ENCODE data around the gene UBTD2.

DNA sequence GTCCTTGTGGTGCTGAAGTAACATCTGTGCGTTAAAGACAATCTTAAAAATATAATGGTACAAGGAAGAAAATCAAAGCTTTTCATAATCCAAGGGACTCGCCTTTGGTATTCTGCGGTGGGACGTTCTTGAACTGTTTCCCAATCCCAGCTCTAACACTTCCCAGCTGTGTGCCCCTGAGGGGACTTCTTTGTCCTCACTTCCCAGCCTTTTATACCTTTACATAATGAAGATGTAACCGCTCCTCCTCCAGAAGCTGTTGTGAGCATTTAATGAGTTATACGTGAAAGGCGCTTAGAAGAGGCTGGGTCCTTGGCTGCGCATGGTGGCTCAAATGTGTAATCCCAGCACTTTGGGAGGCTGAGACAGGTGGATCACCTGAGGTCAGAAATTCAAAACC lies 112.4 kb downstream of the UBTD2 start:
- TF ChIP-seq CTCF (IDR thresholded peaks at IDR 0.05) (no peak), EZH2 (IDR thresholded peaks at IDR 0.05; ENCODE audit: borderline replicate concordance, insufficient read depth, low read depth, low read length, poor library complexity, severe bottlenecking) (no peak)

Measured in B cell (primary cell).